ENCODE results near the gene LRRC1.

The LRRC1 gene

GRCh38 chr6:53793318-53794136 is 1.3 kb upstream of the LRRC1 start:
- peaks cover 7% of the 10 kb centered on the region for H3K27me3 Mint-ChIP-seq (ENCODE audit: low read depth)
- peaks cover 22% of the 10 kb centered on the region for H3K36me3 Mint-ChIP-seq (ENCODE audit: low read depth)
- H3K4me1 Mint-ChIP-seq = peaks cover 32% of the 10 kb centered on the region
- H3K4me3 Mint-ChIP-seq = peak overlapping the region; percentile 95 to 96 (median 95)
- H3K9me3 Mint-ChIP-seq = peaks cover 16% of the 10 kb centered on the region
- TF ChIP-seq CTCF (IDR thresholded peaks at IDR 0.05; ENCODE audit: unreplicated experiment in 3 of 3) = peak in 1 of 3 experiments; percentile 4
- H3K27ac Mint-ChIP-seq = peak overlapping the region; percentile 97 to 99 (median 99)

GRCh38 chr6:53794137-53794719 is 577 bp upstream of the LRRC1 start:
- Mint-ChIP-seq H3K36me3 (ENCODE audit: low read depth) (peaks cover 15% of the 10 kb centered on the region), H3K27me3 (ENCODE audit: low read depth) (peaks cover 7% of the 10 kb centered on the region), H3K4me3 (peak overlapping the region; percentile 95 to 96 (median 95)), H3K4me1 (peaks cover 39% of the 10 kb centered on the region), H3K27ac (peak overlapping the region; percentile 97 to 99 (median 99)), H3K9me3 (peaks cover 10% of the 10 kb centered on the region)
- TF ChIP-seq CTCF (IDR thresholded peaks at IDR 0.05; ENCODE audit: unreplicated experiment in 3 of 3) = peak; percentile 24 to 52 (median 44)

GRCh38 chr6:53795340-53795701 is 516 bp downstream of the LRRC1 start:
- Mint-ChIP-seq H3K4me1 (peaks cover 47% of the 10 kb centered on the region), H3K36me3 (ENCODE audit: low read depth) (peaks cover 7% of the 10 kb centered on the region), H3K4me3 (peak overlapping the region; percentile 95 to 96 (median 95)), H3K27ac (peak overlapping the region; percentile 43 to 99 (median 90)), H3K9me3 (peaks cover 6% of the 10 kb centered on the region), H3K27me3 (ENCODE audit: low read depth) (peaks cover 7% of the 10 kb centered on the region)
- no peak for TF ChIP-seq CTCF (IDR thresholded peaks at IDR 0.05; ENCODE audit: unreplicated experiment in 3 of 3)

GRCh38 chr6:53795702-53796450 is 1.1 kb downstream of the LRRC1 start:
- TF ChIP-seq CTCF (IDR thresholded peaks at IDR 0.05; ENCODE audit: unreplicated experiment in 3 of 3) = no peak
- H3K27me3 Mint-ChIP-seq (ENCODE audit: low read depth) = peaks cover 7% of the 10 kb centered on the region
- peaks cover 1% of the 10 kb centered on the region for H3K36me3 Mint-ChIP-seq (ENCODE audit: low read depth)
- peaks cover 50% of the 10 kb centered on the region for H3K4me1 Mint-ChIP-seq
- H3K27ac Mint-ChIP-seq = peak overlapping the region; percentile 43 to 99 (median 90)
- H3K9me3 Mint-ChIP-seq = peaks cover 2% of the 10 kb centered on the region
- peak overlapping the region; percentile 95 to 96 (median 95) for H3K4me3 Mint-ChIP-seq

GRCh38 chr6:53796451-53796780 is 1.6 kb downstream of the LRRC1 start:
- H3K4me1 Mint-ChIP-seq = peaks cover 52% of the 10 kb centered on the region
- TF ChIP-seq CTCF (IDR thresholded peaks at IDR 0.05; ENCODE audit: unreplicated experiment in 3 of 3) = no peak
- no peaks in the 10 kb centered on the region for H3K36me3 Mint-ChIP-seq (ENCODE audit: low read depth)
- peak overlapping the region; percentile 95 to 96 (median 95) for H3K4me3 Mint-ChIP-seq
- H3K9me3 Mint-ChIP-seq = no peaks in the 10 kb centered on the region
- peaks cover 7% of the 10 kb centered on the region for H3K27me3 Mint-ChIP-seq (ENCODE audit: low read depth)
- H3K27ac Mint-ChIP-seq = peak overlapping the region; percentile 43 to 99 (median 54)
